Eye (tissue), 1 donor: ENCODE data around the gene ADAMTSL2.

Experiments used
- DNase-seq: peaks from one replicate; pipeline ENCODE4 v3.0.0-alpha.2; 2015

ADAMTSL2 gene

GRCh38 chr9:133518706-133519449, 15.6 kb upstream of the ADAMTSL2 start:
- no peak for DNase-seq

GRCh38 chr9:133519693-133520092, 14.8 kb upstream of the ADAMTSL2 start:
- no peak for DNase-seq

- DNase-seq: no peak
Observed at GRCh38 chr9:133520121-133520835, 14.2 kb upstream of the ADAMTSL2 start.

GRCh38 chr9:133521122-133522072, 13.1 kb upstream of the ADAMTSL2 start:
- peak; percentile 74 for DNase-seq

GRCh38 chr9:133522073-133522910, 12.2 kb upstream of the ADAMTSL2 start:
- DNase-seq: no peak

- DNase-seq: no peak
Observed at GRCh38 chr9:133523106-133523505, 11.4 kb upstream of the ADAMTSL2 start.

GRCh38 chr9:133524146-133524545, 10.4 kb upstream of the ADAMTSL2 start:
- no peak for DNase-seq

- no peak for DNase-seq
Observed at GRCh38 chr9:133524679-133525228, 9.8 kb upstream of the ADAMTSL2 start, which contains the start of gene MYMK. Gene MYMK (minus strand): TSS chr9:133524959. CDS start chr9:133524844, 115 bp downstream.

GRCh38 chr9:133525677-133526076, 8.8 kb upstream of the ADAMTSL2 start:
- no peak for DNase-seq

- no peak for DNase-seq
Observed at GRCh38 chr9:133526721-133527321, 7.7 kb upstream of the ADAMTSL2 start.

- peak; percentile 71 for DNase-seq
Observed at GRCh38 chr9:133527444-133527920, 7.0 kb upstream of the ADAMTSL2 start.

- DNase-seq: no peak
Observed at GRCh38 chr9:133528001-133528875, 6.3 kb upstream of the ADAMTSL2 start.

GRCh38 chr9:133528876-133529241, 5.6 kb upstream of the ADAMTSL2 start:
- no peak for DNase-seq

GRCh38 chr9:133529457-133529856, 5.0 kb upstream of the ADAMTSL2 start:
- DNase-seq: no peak

GRCh38 chr9:133529874-133530273, 4.6 kb upstream of the ADAMTSL2 start:
- DNase-seq: no peak

GRCh38 chr9:133531293-133531692, 3.2 kb upstream of the ADAMTSL2 start:
- DNase-seq: no peak

- peak; percentile 73 for DNase-seq
Observed at GRCh38 chr9:133532937-133533668, 1.4 kb upstream of the ADAMTSL2 start.

GRCh38 chr9:133533857-133534256, 647 bp upstream of the ADAMTSL2 start:
- no peak for DNase-seq

- DNase-seq: no peak
Observed at GRCh38 chr9:133535306-133535877, 888 bp downstream of the ADAMTSL2 start.
